Fibroblast of pulmonary artery (primary cell): ENCODE results near the gene FREY1.
"Not testable (repeated sequence)": the region's sequence is repeated elsewhere in the genome, so short reads cannot be mapped to it uniquely, and the experiment has no call there.

Source experiments
- DNase-seq: peaks from one replicate; pipeline ENCODE4 v3.0.0-alpha.2; 2010; ENCODE audit warnings: low read depth
- H3K4me3 ChIP-seq: replicated peaks from 2 replicates; pipeline ENCODE4 v1.5.1; 2011; ENCODE audit warnings: low read depth, mild to moderate bottlenecking, control low read depth, low read length, moderate library complexity
- CTCF ChIP-seq: IDR thresholded peaks from 2 replicates; pipeline ENCODE4 v1.5.1; 2011; ENCODE audit warnings: mild to moderate bottlenecking, control low read depth, low read length, inconsistent platforms; ENCODE audit errors: missing control alignments

Gene FREY1

DNA sequence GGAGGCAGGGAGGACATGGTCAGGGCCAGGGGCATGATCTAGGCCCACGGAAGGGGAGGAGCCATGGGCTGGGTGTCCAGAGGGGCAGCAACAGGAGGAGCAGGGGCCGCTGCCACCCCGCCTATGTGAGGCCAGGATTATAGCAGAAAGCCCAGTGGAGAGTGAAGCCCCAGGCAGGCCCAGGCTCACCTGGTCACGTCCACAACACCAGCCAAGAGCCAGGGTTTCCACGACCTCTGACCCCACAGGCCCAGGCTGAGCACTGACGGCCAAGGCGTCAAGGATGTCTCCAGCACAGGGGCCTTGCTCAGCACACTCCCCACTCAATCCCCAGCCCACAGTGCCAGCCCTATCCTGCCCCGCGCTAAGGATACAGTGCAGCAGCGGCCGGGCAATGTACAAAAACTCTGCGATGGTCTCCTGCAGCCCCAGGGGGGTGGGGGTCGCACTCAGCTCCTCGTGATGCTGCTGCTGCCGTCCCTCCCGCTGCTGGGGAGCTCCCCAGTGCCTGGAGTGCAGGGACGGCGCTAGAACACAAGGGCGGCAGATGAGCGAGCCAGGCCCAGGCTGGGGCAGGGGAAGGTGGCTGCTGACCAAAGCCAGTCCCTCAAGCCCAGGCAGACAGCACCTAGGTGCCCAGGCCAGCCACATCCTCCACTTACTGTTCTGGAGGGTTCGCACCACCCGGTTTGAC lies 7.0 kb upstream of the FREY1 start:
- TF ChIP-seq CTCF, result no peak
- DNase-seq, result no peak
- no peak overlapping the region for H3K4me3 ChIP-seq

DNA sequence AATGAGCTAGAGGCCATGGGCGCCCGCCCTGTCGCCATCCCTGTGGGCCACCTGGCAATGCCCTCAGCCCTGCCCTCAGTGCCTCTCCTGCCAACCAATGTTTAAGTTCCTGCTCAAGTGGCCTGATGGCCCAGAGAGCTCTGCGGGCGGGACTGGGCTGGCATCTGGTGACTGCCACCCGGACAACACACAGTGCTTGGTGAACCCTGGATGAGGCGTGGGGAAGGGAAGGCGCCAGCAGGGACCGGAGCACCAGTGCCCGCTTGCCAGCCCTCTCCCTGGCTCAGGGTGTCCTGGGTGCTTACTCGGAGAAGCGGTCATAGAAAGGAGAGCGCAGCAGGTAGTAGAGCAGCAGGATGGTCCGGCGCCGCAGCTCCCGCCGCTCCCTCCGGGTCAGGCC lies 6.4 kb upstream of the FREY1 start:
- H3K4me3 ChIP-seq, result no peak overlapping the region
- no peak for DNase-seq
- TF ChIP-seq CTCF, result no peak

GRCh38 chr11:45910623-45911022 lies 3.6 kb upstream of the FREY1 start:
- TF ChIP-seq CTCF, result no peak
- no peak overlapping the region for H3K4me3 ChIP-seq
- DNase-seq, result no peak

- TF ChIP-seq CTCF, result no peak
- DNase-seq, result no peak
- no peak overlapping the region for H3K4me3 ChIP-seq
Observed at GRCh38 chr11:45909594-45910475, 2.8 kb upstream of the FREY1 start.

DNA sequence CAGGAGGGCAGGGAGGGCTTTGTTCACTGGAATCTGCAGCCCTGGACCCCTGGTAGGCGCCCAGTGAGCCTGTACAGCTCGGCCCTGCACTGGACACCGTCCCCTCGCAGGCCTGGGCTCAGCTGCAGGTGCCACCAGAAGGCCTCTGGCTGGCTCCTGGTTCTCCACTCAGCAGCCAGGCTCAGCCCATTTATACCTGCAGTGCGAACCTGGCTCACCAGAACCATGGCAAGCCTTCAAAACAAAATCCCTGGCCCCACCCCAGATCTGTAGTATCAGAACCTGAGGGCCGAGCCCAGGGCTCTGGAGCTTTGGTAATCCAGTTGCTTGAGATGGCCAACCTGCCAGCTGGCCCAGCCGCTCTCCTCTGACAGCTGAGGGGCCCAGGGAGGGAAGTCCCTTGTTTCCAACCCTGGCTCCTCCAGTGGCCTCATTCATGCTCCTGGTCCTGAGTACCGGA lies 870 bp upstream of the FREY1 start:
- H3K4me3 ChIP-seq, result no peak overlapping the region
- no peak for DNase-seq
- TF ChIP-seq CTCF, result no peak

- TF ChIP-seq CTCF, result no peak
- H3K4me3 ChIP-seq, result no peak overlapping the region
- DNase-seq, result no peak
Observed at GRCh38 chr11:45906096-45906682, 882 bp downstream of the FREY1 start.

GRCh38 chr11:45905576-45905975 lies 1.5 kb downstream of the FREY1 start:
- not testable (repeated sequence) for H3K4me3 ChIP-seq, DNase-seq
